Measurements from ENCODE around the gene THSD7B. TPM values are rescaled to one million over a fixed set of nuclear protein-coding genes. Genes with fewer than 3 reads are reported as not detected.

The THSD7B gene
- total and polyA plus RNA-seq, 2 of the 13 experiments (the other 11 are each of a cell fraction or from before 2014, with no cell fraction given), result 0.02 TPM; not detected in 1

GRCh38 chr2:137387044-137387443 is 621.7 kb downstream of the THSD7B start:
- BruUV-seq (replicated peaks), result no TSS peak
- no peak for ATAC-seq
- intact Hi-C loops (cut with micrococcal nuclease; ENCODE audit: unreplicated experiment), result no loop called here
- Histone ChIP-seq H3K27me3 (ENCODE audit: control insufficient read depth in 1 of 2, insufficient read depth in 2 of 2, low read length in 2 of 2) (no peaks in the 10 kb centered on the region), H3K4me2 (ENCODE audit: low read depth, low read length) (no peak overlapping the region), H3K4me3 (replicated peaks in 1 of 3; ENCODE audit: insufficient read depth in 1 of 3, low read depth in 2 of 3, low read length in 3 of 3) (no peak overlapping the region), H3K79me2 (ENCODE audit: insufficient read depth, low read length) (no peaks in the 10 kb centered on the region), H4K20me1 (ENCODE audit: insufficient read depth, low read length) (no peaks in the 10 kb centered on the region), H3K9ac (ENCODE audit: insufficient read depth, low read depth, low read length) (no peak overlapping the region), H3K4me1 (ENCODE audit: insufficient read depth, low read length) (no peaks in the 10 kb centered on the region), H2AFZ (ENCODE audit: low read length) (no peak overlapping the region), H3K36me3 (replicated peaks in 1 of 2; ENCODE audit: control insufficient read depth in 1 of 2, insufficient read depth in 2 of 2, low read length in 2 of 2) (no peaks in the 10 kb centered on the region), H3K9me3 (ENCODE audit: low read length) (peaks cover 14% of the 10 kb centered on the region), H3K27ac (ENCODE audit: extremely low read length, insufficient read depth, low read length) (no peak overlapping the region)
- in situ Hi-C loops (cut with HindIII; ENCODE audit: extremely low pct_ligation_motif_present, low pct_unique_long_range_greater_than_20kb), result no loop called here
- DNase-seq (ENCODE audit: low spot score), result no peak
- POLR2A ChIA-PET, result no interaction called here
- 3% methylated on average over 2 of the region's 2 CpGs for WGBS (ENCODE audit: low lambda C conversion rate)
- TF ChIP-seq ZNF781 (CRISPR knock-in tag; IDR thresholded peaks at IDR 0.05; ENCODE audit: borderline replicate concordance, not compliant biosample characterization), result no peak
- no peak for TF ChIP-seq ZNF773 (CRISPR knock-in tag; IDR thresholded peaks at IDR 0.05; ENCODE audit: borderline replicate concordance)
- TF ChIP-seq ZNF549 (CRISPR knock-in tag; IDR thresholded peaks at IDR 0.05), result no peak
- TF ChIP-seq ZNF354B (CRISPR knock-in tag; IDR thresholded peaks at IDR 0.05), result no peak
- CTCF ChIA-PET (ENCODE audit: low intra/inter-chr PET ratio, low total read pairs), result no interaction called here
- no peak for FAIRE-seq

- H3K27ac ChIP-seq (ENCODE audit: extremely low read length, insufficient read depth, low read length), result no peak overlapping the region
- H3K9me3 ChIP-seq (ENCODE audit: low read length), result no peaks in the 10 kb centered on the region
- FAIRE-seq (no peak), ATAC-seq (no peak), DNase-seq (ENCODE audit: low spot score) (no peak)
- H2AFZ ChIP-seq (ENCODE audit: low read length), result no peak overlapping the region
- H3K4me2 ChIP-seq (ENCODE audit: low read depth, low read length), result no peak overlapping the region
- no peaks in the 10 kb centered on the region for H3K4me1 ChIP-seq (ENCODE audit: insufficient read depth, low read length)
- no TSS peak for BruUV-seq (replicated peaks)
- intact Hi-C loops (cut with micrococcal nuclease; ENCODE audit: unreplicated experiment), result no loop called here
- no peak overlapping the region for H3K4me3 ChIP-seq (replicated peaks in 1 of 3; ENCODE audit: insufficient read depth in 1 of 3, low read depth in 2 of 3, low read length in 3 of 3)
- no peaks in the 10 kb centered on the region for H4K20me1 ChIP-seq (ENCODE audit: insufficient read depth, low read length)
- H3K9ac ChIP-seq (ENCODE audit: insufficient read depth, low read depth, low read length), result no peak overlapping the region
- POLR2A ChIA-PET, result no interaction called here
- WGBS (ENCODE audit: low lambda C conversion rate), result 25% methylated on average over 7 of the region's 7 CpGs
- TF ChIP-seq AFF4 (CRISPR knock-in tag; IDR thresholded peaks at IDR 0.05), result no peak
- CTCF ChIA-PET (ENCODE audit: low intra/inter-chr PET ratio, low total read pairs), result no interaction called here
- H3K27me3 ChIP-seq (ENCODE audit: control insufficient read depth in 1 of 2, insufficient read depth in 2 of 2, low read length in 2 of 2), result no peaks in the 10 kb centered on the region
- H3K79me2 ChIP-seq (ENCODE audit: insufficient read depth, low read length), result no peaks in the 10 kb centered on the region
- no peaks in the 10 kb centered on the region for H3K36me3 ChIP-seq (replicated peaks in 1 of 2; ENCODE audit: control insufficient read depth in 1 of 2, insufficient read depth in 2 of 2, low read length in 2 of 2)
- in situ Hi-C loops (cut with HindIII; ENCODE audit: extremely low pct_ligation_motif_present, low pct_unique_long_range_greater_than_20kb), result no loop called here
These were observed 640.2 kb downstream of the THSD7B start for GRCh38 chr2:137405496-137405895.

All from HepG2 (cell line).